AG04449 (cell line): Measurements from ENCODE around the gene DPYSL3.
"Not testable (repeated sequence)": the region's sequence is repeated elsewhere in the genome, so short reads cannot be mapped to it uniquely, and the experiment has no call there.

ENCODE experiments used
- CTCF ChIA-PET: fragments of 350-600 bp; formaldehyde crosslinking; extraction: SDS; loops from one replicate; lab custom pipeline; 2021; ENCODE audit warnings: antibody characterized with exemption; lab: Yijun Ruan, JAX
- POLR2A ChIA-PET: fragments of 400-600, 350-600 bp; formaldehyde crosslinking; extraction: SDS; loops from one replicate; lab custom pipeline; 2020; ENCODE audit warnings: antibody characterized with exemption, inconsistent platforms; lab: Yijun Ruan, JAX
- DNase-seq: peaks from one replicate; pipeline ENCODE4 v3.0.0-alpha.2; 2010; ENCODE audit warnings: low read depth, low spot score
- H3K4me3 ChIP-seq: 2 replicates; pipeline ENCODE4 v1.5.1; 2011; ENCODE audit warnings: low read depth, mild to moderate bottlenecking, control low read depth, low read length
- TF ChIP-seq, protein P1 (sequence below): IDR thresholded peaks from one replicate; pipeline ENCODE4 v1.5.1; 2011; ENCODE audit warnings: mild to moderate bottlenecking, moderate library complexity, low read length, control low read depth, inconsistent platforms; ENCODE audit not compliant: insufficient read depth; ENCODE audit errors: missing control alignments

The DPYSL3 gene

DNA sequence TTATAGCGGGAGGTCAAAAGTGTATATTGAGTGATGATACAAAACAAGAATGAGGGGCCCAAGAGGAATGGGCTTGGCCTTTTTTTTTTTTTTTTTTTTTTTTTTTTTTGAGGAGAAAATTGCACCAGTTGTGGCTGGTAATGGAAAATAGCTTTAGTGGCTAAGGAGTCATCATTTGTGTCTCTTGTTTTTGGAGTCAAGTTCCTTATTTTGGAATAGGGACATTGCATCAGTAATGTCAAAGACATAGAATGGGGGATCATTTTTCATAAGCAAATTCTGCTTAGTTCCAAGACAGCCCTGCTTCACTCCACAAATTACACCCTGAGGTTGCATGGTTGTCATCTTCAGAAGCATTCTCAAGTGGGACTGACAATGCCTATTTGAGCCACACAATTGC lies 137.7 kb downstream of the DPYSL3 start:
- no peak for DNase-seq
- ChIA-PET CTCF (interaction anchor here (0.8 to 4.3 kb wide), 6 partner anchors 11 to 210 kb away, joined by 3 to 30 read pairs (median 5); no protein-coding TSS in a partner anchor), POLR2A (no interaction called here)
- no peak overlapping the region for H3K4me3 ChIP-seq
- TF ChIP-seq, protein P1, sequence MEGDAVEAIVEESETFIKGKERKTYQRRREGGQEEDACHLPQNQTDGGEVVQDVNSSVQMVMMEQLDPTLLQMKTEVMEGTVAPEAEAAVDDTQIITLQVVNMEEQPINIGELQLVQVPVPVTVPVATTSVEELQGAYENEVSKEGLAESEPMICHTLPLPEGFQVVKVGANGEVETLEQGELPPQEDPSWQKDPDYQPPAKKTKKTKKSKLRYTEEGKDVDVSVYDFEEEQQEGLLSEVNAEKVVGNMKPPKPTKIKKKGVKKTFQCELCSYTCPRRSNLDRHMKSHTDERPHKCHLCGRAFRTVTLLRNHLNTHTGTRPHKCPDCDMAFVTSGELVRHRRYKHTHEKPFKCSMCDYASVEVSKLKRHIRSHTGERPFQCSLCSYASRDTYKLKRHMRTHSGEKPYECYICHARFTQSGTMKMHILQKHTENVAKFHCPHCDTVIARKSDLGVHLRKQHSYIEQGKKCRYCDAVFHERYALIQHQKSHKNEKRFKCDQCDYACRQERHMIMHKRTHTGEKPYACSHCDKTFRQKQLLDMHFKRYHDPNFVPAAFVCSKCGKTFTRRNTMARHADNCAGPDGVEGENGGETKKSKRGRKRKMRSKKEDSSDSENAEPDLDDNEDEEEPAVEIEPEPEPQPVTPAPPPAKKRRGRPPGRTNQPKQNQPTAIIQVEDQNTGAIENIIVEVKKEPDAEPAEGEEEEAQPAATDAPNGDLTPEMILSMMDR = no peak

DNA sequence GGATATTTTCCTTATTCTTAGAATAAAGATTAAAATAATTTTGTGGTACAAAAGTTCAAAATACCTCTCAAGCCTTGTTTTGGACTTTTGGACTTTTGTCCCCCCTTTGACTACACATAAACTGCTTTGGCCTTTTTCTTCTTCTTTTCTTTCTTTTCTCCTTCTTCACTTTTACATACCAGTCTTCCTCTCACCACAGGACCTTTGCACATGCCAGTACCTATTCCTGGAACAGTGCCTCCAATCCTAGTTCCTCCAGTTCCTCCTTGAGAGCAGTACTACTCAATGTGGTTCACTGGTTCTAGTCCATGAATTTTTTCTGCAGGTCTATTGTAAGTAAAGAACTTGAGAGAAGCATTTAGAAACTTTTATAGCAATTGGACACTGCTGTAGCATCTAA lies 138.6 kb downstream of the DPYSL3 start:
- CTCF ChIA-PET = interaction anchor here (0.8 to 4.3 kb wide), 6 partner anchors 12 to 210 kb away, joined by 3 to 30 read pairs (median 5); no protein-coding TSS in a partner anchor
- POLR2A ChIA-PET = no interaction called here
- TF ChIP-seq, protein P1 = no peak
- DNase-seq = no peak
- H3K4me3 ChIP-seq = no peak overlapping the region

DNA sequence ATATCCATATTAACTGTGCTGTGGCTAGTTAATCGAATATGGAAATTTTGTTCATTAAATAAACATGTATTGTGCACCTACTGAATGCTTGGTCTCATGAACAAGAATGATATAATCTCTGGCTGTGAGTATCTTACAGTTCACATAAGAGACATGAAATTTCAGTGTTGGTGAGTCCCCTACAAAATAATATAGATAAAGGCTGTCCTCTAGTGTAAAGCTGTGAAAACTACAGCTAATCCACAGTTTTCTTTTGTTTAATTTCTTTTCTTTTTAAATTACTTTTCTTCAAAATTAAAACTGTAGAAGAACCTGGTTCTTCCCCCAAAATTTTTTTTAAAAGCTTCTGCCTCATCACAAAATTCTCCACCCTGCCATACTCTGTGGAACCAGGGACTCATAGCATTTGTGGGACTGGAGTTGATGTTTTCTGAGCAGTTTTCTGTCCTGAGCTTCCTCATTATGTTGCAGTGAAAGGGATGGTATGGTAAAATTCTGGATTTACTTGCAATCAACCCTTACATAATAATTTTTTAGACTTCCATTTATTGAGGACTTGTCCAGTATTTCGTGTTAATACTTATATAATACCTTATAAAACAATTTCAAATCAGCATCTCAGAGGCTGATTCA lies 140.0 kb downstream of the DPYSL3 start:
- no peak for DNase-seq

DNA sequence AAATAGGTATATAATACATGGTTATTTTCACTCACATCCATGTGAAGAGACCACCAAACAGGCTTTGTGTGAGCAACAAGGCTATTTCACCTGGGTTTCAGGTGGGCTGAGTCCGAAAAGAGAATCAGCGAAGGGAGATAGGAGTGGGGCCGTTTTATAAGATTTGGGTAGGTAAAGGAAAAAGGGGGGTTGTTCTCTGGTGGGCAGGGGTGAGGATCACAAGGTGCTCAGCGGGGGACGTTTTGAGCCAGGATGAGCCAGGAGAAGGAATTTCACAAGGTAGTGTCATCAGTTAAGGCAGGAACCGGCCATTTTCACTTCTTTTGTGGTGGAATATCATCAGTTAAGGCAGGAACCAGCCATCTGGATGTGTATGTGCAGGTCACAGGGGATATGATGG lies 142.5 kb downstream of the DPYSL3 start:
- CTCF ChIA-PET = interaction anchor here (1.0 to 4.3 kb wide), 2 partner anchors 47 to 143 kb away, joined by 3 to 55 read pairs; no protein-coding TSS in a partner anchor
- DNase-seq, H3K4me3 ChIP-seq, POLR2A ChIA-PET: not testable (repeated sequence)

More for the DNA sequence above, 140.0 kb downstream of the DPYSL3 start:
- ChIA-PET POLR2A (no interaction called here), CTCF (interaction anchor here (0.7 to 4.3 kb wide), 41 partner anchors 9 to 859 kb away, joined by 3 to 55 read pairs (median 4); no protein-coding TSS in a partner anchor)
- TF ChIP-seq, protein P1 = peak; percentile 22
- no peak overlapping the region for H3K4me3 ChIP-seq

DNA sequence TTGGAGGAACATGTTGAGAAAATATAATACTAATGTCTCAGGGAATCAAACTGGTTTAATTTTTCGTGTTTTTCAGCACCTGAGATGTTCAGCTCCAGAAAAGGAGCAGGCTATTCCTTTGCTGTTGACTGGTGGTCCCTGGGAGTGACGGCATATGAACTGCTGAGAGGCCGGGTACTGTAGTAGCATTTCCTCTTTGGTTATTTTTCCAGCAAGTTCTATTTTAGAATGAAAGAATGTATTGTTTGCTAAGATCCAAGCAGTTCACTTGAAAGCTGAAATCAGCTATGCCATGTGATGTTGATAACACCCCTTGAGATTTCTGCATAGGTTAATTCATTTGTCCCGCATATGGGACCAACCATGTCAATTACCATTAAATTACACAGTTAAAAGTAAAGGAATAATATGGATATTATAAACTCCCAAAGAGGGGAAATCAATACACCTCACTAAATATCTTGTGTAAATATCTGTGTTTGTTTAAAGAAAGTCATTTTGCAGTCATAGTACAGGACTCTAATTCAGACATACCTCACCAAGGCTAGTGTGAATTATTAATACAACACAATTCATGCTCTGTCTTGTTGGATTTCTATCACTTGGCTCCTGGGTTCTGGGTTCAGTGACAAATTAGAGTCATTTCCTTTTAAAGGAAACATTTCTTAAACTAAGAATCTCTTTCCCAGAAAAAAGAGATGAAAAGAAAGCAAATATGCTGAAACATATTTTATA lies 148.3 kb downstream of the DPYSL3 start:
- TF ChIP-seq, protein P1 = no peak
- CTCF ChIA-PET = interaction anchor here (1.0 kb wide), 1 partner anchor 263 kb away, joined by 3 read pairs; no protein-coding TSS in a partner anchor
- H3K4me3 ChIP-seq = no peak overlapping the region
- POLR2A ChIA-PET = no interaction called here
- no peak for DNase-seq

DNA sequence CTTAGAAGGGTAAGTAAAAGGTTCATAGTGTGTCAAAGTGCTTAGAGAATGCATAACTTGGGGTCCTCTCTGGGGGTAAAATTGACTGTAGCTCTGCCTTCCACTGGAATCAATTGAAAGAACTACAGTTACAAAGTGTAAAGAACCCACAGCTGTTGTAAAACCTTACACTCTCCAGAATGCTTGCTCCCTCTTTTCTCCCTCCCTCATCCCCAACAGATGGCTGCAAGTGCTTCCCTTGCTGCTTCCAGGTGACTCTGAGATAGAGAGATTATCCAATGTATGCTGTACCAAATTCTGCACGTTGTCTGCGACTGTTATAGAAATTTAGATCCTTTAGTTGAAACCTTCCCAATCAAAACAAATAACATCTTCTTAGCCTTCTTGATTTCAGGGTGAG lies 149.1 kb downstream of the DPYSL3 start:
- no peak overlapping the region for H3K4me3 ChIP-seq
- no peak for DNase-seq
- POLR2A ChIA-PET = no interaction called here
- CTCF ChIA-PET = no interaction called here
- TF ChIP-seq, protein P1 = no peak
